SIG-M5 treated with dmso at 0.1 percent for 504 hours (cell line): Measurements from ENCODE around the gene GPRC5C.
"Not testable (repeated sequence)": the region's sequence is repeated elsewhere in the genome, so short reads cannot be mapped to it uniquely, and the experiment has no call there.

Source experiments
- DNase-seq: peaks from one replicate; lab custom pipeline; 2025; ENCODE audit not compliant: unreplicated experiment; lab: John Stamatoyannopoulos, UW

Gene GPRC5C

GRCh38 chr17:74405311-74405710, 26.6 kb upstream of the GPRC5C start:
- DNase-seq, result not testable (repeated sequence)

GRCh38 chr17:74407384-74407783, 24.5 kb upstream of the GPRC5C start:
- DNase-seq, result no peak

- DNase-seq, result peak; percentile 8
These were observed 23.6 kb upstream of the GPRC5C start for GRCh38 chr17:74408262-74408661.

- DNase-seq, result no peak
These were observed 23.1 kb upstream of the GPRC5C start for GRCh38 chr17:74408815-74409214.

GRCh38 chr17:74410001-74410443, 21.9 kb upstream of the GPRC5C start:
- DNase-seq, result no peak

GRCh38 chr17:74412581-74412980, 19.3 kb upstream of the GPRC5C start:
- no peak for DNase-seq

- no peak for DNase-seq
These were observed 18.4 kb upstream of the GPRC5C start for GRCh38 chr17:74413491-74413890.

GRCh38 chr17:74414510-74414909, 17.4 kb upstream of the GPRC5C start:
- DNase-seq, result no peak

GRCh38 chr17:74415608-74416396, 16.1 kb upstream of the GPRC5C start:
- DNase-seq, result no peak

- no peak for DNase-seq
These were observed 14.5 kb upstream of the GPRC5C start for GRCh38 chr17:74417178-74418045.

- DNase-seq, result no peak
These were observed 11.9 kb upstream of the GPRC5C start for GRCh38 chr17:74419928-74420411.

GRCh38 chr17:74424117-74424516, 7.8 kb upstream of the GPRC5C start:
- no peak for DNase-seq

- DNase-seq, result no peak
These were observed 7.2 kb upstream of the GPRC5C start for GRCh38 chr17:74424657-74425056.

- DNase-seq, result no peak
These were observed 5.3 kb upstream of the GPRC5C start for GRCh38 chr17:74426551-74427047.

GRCh38 chr17:74427048-74427762, 4.7 kb upstream of the GPRC5C start:
- no peak for DNase-seq

GRCh38 chr17:74427763-74428153, 4.1 kb upstream of the GPRC5C start:
- DNase-seq, result no peak

GRCh38 chr17:74429604-74430384, 2.1 kb upstream of the GPRC5C start:
- no peak for DNase-seq

- no peak for DNase-seq
These were observed 1.5 kb upstream of the GPRC5C start for GRCh38 chr17:74430385-74430705.

- DNase-seq, result peak; percentile 48
These were observed 951 bp upstream of the GPRC5C start for GRCh38 chr17:74430706-74431567.

- no peak for DNase-seq
These were observed 469 bp downstream of the GPRC5C start for GRCh38 chr17:74432424-74432690.
